Ramos (cell line): ENCODE results near the gene UBE4A.

ENCODE experiments used
- in situ Hi-C: fragments of 300-500 bp; cut with MboI; formaldehyde crosslinking; loops from one replicate; pipeline ENCODE4 v1.14.3; 2022; ENCODE audit warnings: low sequenced_read_pairs; ENCODE audit not compliant: unreplicated experiment

Gene UBE4A

DNA sequence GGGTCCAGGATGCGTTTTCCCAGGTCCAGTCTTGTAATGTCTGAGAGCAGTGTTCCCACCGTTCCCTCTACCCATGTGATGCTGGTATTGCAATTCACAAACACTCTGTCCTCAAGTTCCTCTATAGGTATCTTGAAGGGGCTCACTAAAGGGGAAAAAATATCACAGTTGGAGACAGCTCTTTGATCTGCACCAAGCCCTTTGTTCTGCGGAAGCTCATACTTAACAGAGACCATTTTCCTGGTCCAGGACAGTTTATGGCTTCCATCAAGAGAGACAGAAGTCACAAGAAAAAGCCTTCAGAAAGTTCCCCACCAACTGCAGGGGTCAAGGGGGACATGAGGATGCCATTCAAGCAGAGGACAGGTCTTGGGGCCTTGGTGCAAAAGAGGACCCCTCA lies 19.0 kb upstream of the UBE4A start:
- in situ Hi-C loops, result no loop called here

DNA sequence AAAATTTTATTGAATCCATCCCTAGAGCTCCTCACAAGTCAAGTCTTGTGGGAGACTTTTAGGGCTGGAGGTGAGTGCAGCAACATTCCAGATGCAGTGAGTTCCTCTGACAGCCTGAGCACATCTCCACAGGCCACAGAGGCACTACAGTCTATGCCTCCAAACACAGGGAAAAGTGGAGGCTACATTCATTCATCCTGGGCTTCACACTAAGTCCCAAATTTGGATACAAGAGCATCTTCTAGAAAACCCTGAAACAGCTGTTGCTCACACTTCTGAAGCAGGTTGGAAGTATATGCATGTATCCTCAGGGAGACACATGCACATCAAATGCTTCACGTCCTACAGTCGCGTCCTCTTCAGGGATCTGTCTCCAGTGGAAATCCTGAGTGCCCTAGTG lies 18.1 kb upstream of the UBE4A start:
- in situ Hi-C loops, result no loop called here

GRCh38 chr11:118341815-118342489 lies 17.4 kb upstream of the UBE4A start:
- in situ Hi-C loops, result no loop called here

DNA sequence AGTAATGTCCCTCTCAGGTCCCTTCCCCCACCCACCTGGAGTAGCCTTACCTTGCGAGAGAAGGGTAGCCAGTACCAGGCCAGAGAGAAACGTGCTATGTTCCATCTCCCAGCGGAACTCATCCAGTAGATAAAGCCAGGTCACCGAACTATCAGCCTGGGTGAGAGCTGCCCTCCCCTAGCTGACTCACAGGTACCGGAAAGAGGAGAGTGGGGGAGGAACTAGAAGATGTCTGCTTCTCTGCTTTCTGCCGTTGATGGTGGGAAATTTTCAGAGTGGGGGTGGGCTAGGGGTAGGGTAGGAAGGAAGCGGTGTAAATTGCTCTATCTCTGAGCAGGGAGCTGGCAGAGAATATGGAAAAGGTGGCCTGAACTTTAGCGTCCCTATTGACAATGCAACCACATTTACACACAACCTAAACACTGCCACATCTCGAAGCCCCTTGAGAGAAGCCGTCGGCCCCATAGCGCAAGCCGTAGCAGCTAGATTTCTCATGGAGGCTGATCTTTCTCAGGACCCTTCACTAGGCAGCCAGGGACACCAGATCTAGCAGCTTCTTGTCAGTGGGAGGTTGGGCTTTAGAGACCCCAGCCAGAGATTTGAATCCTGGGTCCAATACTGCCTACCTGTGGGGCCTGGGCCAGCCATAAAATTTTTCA lies 16.8 kb upstream of the UBE4A start, which contains the start of gene CD3D:
TSS of gene CD3D (minus strand) at position 203 of the 659 bp plus-strand sequence. CDS start at position 105, 98 bp downstream.
- in situ Hi-C loops, result no loop called here

- in situ Hi-C loops, result no loop called here
Measured at GRCh38 chr11:118343248-118343647, 16.2 kb upstream of the UBE4A start.

DNA sequence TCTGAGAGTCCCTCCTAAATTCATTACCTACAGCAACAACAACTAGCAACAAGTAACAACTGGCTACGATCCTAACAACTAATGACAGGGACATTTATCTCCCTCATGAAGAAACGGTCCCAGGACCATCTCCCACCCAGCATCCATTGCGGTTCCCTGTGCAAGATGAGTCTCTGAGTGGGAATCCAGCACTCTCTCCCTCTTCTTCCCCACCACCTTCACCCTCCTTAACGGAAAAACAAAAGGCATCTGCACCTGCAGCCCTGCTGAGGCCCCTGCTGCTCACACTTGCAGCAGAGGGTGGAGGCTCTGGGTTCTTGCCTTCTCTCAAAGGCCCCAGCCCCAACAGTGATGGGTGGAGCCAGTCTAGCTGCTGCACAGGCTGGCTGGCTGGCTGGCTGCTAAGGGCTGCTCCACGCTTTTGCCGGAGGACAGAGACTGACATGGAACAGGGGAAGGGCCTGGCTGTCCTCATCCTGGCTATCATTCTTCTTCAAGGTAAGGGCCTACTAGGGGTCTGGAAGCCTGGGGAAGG lies 15.4 kb upstream of the UBE4A start, which contains the start of gene CD3G:
TSS of gene CD3G (plus strand) at position 364 of the 535 bp plus-strand sequence. CDS start at position 444, 80 bp downstream.
- in situ Hi-C loops, result no loop called here

DNA sequence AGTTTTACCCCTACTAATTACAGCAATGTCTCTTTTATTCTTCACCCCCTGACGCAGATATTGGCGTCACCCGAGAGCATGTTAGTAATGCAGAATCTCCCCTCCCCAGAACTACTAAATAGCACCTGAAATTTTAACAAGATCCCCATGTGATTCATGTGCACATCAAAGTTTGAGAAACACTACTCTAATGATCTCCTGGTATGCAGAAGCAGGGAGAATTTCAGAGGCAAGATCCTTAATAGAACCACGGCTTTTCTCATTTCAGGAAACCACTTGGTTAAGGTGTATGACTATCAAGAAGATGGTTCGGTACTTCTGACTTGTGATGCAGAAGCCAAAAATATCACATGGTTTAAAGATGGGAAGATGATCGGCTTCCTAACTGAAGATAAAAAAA lies 9.9 kb upstream of the UBE4A start:
- in situ Hi-C loops, result loop anchor here (5.0 kb wide), 1 partner anchor 152 kb away; no protein-coding TSS in a partner anchor

DNA sequence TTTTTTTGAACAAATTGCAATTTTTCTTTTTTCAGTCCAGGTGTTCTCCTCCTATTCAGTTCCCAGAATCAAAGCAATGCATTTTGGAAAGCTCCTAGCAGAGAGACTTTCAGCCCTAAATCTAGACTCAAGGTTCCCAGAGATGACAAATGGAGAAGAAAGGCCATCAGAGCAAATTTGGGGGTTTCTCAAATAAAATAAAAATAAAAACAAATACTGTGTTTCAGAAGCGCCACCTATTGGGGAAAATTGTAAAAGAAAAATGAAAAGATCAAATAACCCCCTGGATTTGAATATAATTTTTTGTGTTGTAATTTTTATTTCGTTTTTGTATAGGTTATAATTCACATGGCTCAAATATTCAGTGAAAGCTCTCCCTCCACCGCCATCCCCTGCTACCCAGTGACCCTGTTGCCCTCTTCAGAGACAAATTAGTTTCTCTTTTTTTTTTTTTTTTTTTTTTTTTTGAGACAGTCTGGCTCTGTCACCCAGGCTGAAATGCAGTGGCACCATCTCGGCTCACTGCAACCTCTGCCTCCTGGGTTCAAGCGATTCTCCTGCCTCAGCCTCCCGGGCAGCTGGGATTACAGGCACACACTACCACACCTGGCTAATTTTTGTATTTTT lies 6.2 kb upstream of the UBE4A start:
- in situ Hi-C loops, result no loop called here

DNA sequence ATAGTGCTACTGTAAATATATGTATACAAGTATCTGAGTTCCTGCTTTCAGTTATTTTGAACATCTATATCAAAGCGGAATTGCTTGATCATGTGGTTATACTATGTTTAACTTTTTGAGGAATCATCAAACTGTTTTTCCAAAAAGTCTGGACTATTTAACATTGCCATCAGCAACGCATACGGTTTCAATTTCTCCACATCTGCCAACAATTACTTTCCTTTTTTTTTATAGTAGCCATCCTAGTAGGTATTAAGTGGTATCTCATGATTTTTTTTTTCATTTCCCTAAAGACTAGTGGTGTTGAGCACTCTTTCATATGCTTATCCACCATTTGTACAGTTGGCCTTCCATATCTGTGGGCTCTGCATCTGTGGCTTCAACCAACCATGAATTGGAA lies 1.3 kb upstream of the UBE4A start:
- in situ Hi-C loops, result no loop called here

- in situ Hi-C loops, result no loop called here
Measured at GRCh38 chr11:118364956-118365615, 5.7 kb downstream of the UBE4A start.

- in situ Hi-C loops, result no loop called here
Measured at GRCh38 chr11:118366287-118366686, 6.9 kb downstream of the UBE4A start.

DNA sequence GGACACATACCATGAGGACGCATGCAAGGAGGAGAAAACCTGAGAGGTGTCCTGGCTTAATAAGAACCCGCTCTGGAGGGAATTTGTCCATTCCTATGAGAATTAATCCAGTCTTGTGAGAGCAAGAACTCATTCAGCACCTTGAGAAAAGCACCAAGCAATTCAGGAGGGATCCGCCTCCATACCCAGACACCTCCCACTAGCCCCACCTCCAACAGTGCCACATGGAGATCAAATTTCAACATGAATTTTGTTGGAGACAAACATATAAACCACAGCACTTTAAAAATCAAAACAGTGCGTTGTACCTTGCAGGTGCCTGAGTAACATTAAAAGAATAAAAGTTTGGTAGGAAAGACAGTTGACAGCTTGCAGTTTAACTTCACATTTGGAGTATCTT lies 11.4 kb downstream of the UBE4A start:
- in situ Hi-C loops, result loop anchor here (10.0 kb wide), 1 partner anchor 124 kb away; no protein-coding TSS in a partner anchor

- in situ Hi-C loops, result loop anchor here (10.0 kb wide), 1 partner anchor 122 kb away; no protein-coding TSS in a partner anchor
Measured at GRCh38 chr11:118373263-118373662, 13.9 kb downstream of the UBE4A start.

DNA sequence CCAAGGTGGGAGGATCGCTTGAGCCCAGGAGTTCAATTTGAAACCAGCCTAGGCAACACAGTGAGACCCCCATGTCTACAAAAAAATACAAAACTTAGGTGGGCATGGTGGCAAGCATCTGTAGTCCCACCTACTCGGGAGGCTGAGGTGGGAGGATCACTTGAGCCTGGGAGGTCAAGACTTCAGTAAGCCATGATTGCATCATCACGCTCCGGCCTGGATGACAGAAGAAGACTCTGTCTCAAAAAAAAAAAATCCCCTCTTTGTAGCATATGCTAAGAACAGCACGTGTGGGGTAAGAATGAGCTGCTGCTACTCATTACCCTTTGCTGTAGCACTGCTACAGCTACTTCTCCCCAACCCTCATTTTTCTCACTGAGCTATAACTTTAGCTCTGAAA lies 14.5 kb downstream of the UBE4A start:
- in situ Hi-C loops, result loop anchor here (10.0 kb wide), 1 partner anchor 121 kb away; no protein-coding TSS in a partner anchor

- in situ Hi-C loops, result loop anchor here (10.0 kb wide), 1 partner anchor 120 kb away; no protein-coding TSS in a partner anchor
Measured at GRCh38 chr11:118374729-118375128, 15.3 kb downstream of the UBE4A start.

DNA sequence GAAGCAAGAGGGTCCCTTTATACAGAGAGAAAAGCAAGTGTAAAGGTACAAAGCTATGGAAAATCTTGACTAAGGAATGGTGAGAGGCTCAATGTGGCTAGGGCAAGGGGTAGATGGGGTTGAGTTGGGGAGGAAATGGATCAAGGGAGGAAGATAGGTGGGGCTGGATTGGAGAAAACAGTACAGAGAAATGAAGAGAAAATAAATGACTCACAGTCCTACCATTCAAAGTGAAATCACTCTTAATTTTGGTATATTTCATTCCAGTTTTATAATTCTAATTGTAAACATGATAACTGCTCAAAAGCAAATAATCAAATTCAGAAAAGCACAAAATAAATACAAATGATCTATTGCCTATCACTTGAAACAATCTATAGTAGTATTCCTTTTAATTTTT lies 16.6 kb downstream of the UBE4A start:
- in situ Hi-C loops, result loop anchor here (10.0 kb wide), 1 partner anchor 119 kb away; no protein-coding TSS in a partner anchor

DNA sequence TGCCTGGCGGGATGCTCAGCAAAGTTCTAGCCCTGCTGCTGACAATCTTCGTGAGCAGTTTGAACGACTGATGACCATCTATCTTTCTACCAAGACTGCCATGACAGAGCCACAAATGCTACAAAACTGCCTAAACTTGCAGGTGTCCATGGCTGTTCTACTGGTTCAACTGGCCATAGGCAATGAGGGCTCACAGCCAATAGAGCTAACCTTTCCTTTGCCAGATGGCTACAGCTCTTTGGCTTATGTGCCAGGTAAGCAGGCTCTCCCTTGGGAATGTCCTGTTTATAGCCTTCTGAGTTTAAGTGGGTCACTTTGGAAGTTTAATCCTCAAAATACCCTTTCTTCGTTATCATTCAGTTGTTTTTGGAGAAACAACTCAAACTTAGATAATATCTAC lies 20.1 kb downstream of the UBE4A start:
- in situ Hi-C loops, result loop anchor here (10.0 kb wide), 1 partner anchor 115 kb away; no protein-coding TSS in a partner anchor

DNA sequence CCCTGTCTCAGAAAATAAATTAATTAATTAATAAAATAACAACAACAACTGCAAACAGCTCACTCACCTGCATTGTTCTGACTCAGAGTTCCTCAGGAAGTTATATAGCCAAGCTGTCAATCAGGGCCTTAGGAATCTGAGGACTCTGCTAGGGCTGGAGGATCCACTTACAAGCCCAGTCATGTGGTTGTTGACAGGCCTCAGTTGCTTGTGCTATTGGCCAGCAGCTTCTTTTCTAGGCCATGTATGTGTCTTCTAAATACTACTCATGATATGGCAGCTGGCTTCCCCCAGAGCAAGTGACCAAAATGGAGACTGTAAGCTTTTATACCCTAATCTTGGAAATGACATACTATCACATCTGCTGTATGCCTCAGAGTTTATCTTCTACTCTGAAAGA lies 21.2 kb downstream of the UBE4A start:
- in situ Hi-C loops, result no loop called here

DNA sequence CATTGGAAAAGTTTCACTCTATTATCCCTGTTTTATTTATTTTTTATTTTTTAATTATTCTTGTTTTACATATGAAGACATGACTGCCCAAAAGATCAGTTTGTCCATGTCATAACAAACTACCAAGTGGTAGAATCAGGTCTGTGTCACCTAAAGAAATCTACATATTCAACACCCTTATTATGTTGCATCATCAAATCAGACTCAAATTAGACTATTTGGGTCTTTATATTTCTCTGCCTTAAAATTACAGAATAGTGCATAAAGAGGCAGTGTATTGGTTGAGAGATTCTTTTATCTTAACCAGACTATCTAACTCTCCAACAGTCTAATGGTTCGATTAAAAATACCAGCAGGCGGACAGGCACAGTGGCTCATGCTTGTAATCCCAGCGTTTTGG lies 23.6 kb downstream of the UBE4A start:
- in situ Hi-C loops, result no loop called here

DNA sequence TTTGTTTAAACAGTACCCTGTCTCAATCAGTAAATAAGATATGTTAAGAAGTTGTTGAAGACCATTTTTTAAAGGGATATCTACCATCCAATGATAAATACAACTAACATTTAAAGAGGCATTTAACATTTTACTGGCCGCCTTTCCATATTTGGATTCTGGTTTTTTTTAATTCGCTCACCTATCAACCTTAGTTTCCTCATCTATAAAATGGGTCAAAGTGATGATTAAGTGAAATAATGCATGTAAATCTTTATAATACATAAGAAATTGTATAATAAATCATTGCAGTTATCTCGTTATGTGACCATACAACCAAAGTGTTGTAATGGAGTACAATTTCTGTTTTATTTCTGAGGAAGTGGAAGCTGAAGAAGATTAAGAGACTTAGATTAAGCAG lies 24.3 kb downstream of the UBE4A start:
- in situ Hi-C loops, result no loop called here
